Activated B cell treated with CpG ODN at 0.5 μM for 24 hours (primary cell): ENCODE results near the gene TLE3. TPM values are rescaled to one million over a fixed set of nuclear protein-coding genes. Genes with fewer than 3 reads are reported as not detected.

Source experiments
- ATAC-seq: fragments of 200-7000 bp; cut with Tn5 transposase; one replicate; pipeline ENCODE4 v1.10.0; 2021; ENCODE audit warnings: low read depth, mild to moderate bottlenecking, moderate library complexity
- CTCF ChIA-PET: fragments of 350-600 bp; sonication (Branson Sonifier 250); formaldehyde crosslinking; loops from one replicate; lab custom pipeline; 2021; ENCODE audit warnings: antibody characterized with exemption; lab: Charles Lee
- POLR2A ChIA-PET: fragments of 350-600 bp; sonication (Branson Sonifier 250); formaldehyde crosslinking; loops from one replicate; lab custom pipeline; 2021; ENCODE audit warnings: antibody characterized with exemption; lab: Charles Lee
- DNase-seq: peaks from one replicate; pipeline ENCODE4 v3.0.0; 2022
- H3K27ac Mint-ChIP-seq: one replicate; pipeline ENCODE4 v1.8.0; 2020; ENCODE audit warnings: mixed read lengths
- H3K27me3 Mint-ChIP-seq: one replicate; pipeline ENCODE4 v1.8.0; 2021; ENCODE audit warnings: mixed read lengths
- H3K36me3 Mint-ChIP-seq: one replicate; pipeline ENCODE4 v1.8.0; 2021; ENCODE audit warnings: low read depth, mixed read lengths
- H3K4me1 Mint-ChIP-seq: one replicate; pipeline ENCODE4 v1.8.0; 2021; ENCODE audit warnings: mixed read lengths
- H3K4me3 Mint-ChIP-seq: one replicate; pipeline ENCODE4 v1.8.0; 2020; ENCODE audit warnings: mild to moderate bottlenecking, mixed read lengths
- H3K9me3 Mint-ChIP-seq: one replicate; pipeline ENCODE4 v1.8.0; 2020; ENCODE audit warnings: mixed read lengths
- CTCF ChIP-seq: fragments of 200-600 bp; IDR thresholded peaks from one replicate; pipeline ENCODE4 v1.8.0; 2022; ENCODE audit warnings: antibody characterized with exemption, mild to moderate bottlenecking
- intact Hi-C: fragments of 100-400 bp; cut with micrococcal nuclease; formaldehyde crosslinking; loops from one replicate; pipeline ENCODE4 v1.15.1; 2024
- total RNA-seq: library from RNA; stranded (reverse); gene quantifications from 2 replicates; pipeline ENCODE4 v1.2.3, GENCODE V29; 2022

TLE3 gene
- total RNA-seq, 1 donor from 2014 or later, result 110 TPM

- Mint-ChIP-seq H3K27ac (no peak overlapping the region), H3K27me3 (peaks cover 2% of the 10 kb centered on the region), H3K9me3 (no peaks in the 10 kb centered on the region), H3K4me3 (no peak overlapping the region), H3K36me3 (no peaks in the 10 kb centered on the region), H3K4me1 (peaks cover 23% of the 10 kb centered on the region)
- CTCF ChIA-PET, result no interaction called here
- POLR2A ChIA-PET, result no interaction called here
- TF ChIP-seq CTCF, result no peak
- ATAC-seq, result no peak
- no peak for DNase-seq
- intact Hi-C loops, result no loop called here
Observed at GRCh38 chr15:70030851-70031250, 66.9 kb downstream of the TLE3 start.

GRCh38 chr15:70029297-70029701 lies 68.4 kb downstream of the TLE3 start:
- POLR2A ChIA-PET, result interaction anchor here (1.2 kb wide), 2 partner anchors 10 to 13 kb away, joined by 3 read pairs; no protein-coding TSS in a partner anchor
- H3K9me3 Mint-ChIP-seq, result no peaks in the 10 kb centered on the region
- peaks cover 17% of the 10 kb centered on the region for H3K4me1 Mint-ChIP-seq
- ATAC-seq, result no peak
- H3K4me3 Mint-ChIP-seq, result no peak overlapping the region
- CTCF ChIA-PET, result no interaction called here
- no peak for TF ChIP-seq CTCF
- intact Hi-C loops, result no loop called here
- no peaks in the 10 kb centered on the region for H3K36me3 Mint-ChIP-seq
- DNase-seq, result no peak
- H3K27ac Mint-ChIP-seq, result no peak overlapping the region
- peaks cover 2% of the 10 kb centered on the region for H3K27me3 Mint-ChIP-seq

- Mint-ChIP-seq H3K27me3 (peaks cover 2% of the 10 kb centered on the region), H3K27ac (no peak overlapping the region), H3K9me3 (no peaks in the 10 kb centered on the region), H3K4me1 (peaks cover 29% of the 10 kb centered on the region), H3K4me3 (no peak overlapping the region), H3K36me3 (no peaks in the 10 kb centered on the region)
- ChIA-PET POLR2A (no interaction called here), CTCF (no interaction called here)
- intact Hi-C loops, result no loop called here
- no peak for DNase-seq
- no peak for ATAC-seq
- no peak for TF ChIP-seq CTCF
Observed at GRCh38 chr15:70027518-70027917, 70.2 kb downstream of the TLE3 start.

- Mint-ChIP-seq H3K36me3 (no peaks in the 10 kb centered on the region), H3K4me3 (no peak overlapping the region), H3K9me3 (no peaks in the 10 kb centered on the region), H3K27me3 (peaks cover 2% of the 10 kb centered on the region), H3K27ac (no peak overlapping the region), H3K4me1 (peaks cover 32% of the 10 kb centered on the region)
- TF ChIP-seq CTCF, result no peak
- DNase-seq, result no peak
- CTCF ChIA-PET, result no interaction called here
- ATAC-seq, result no peak
- POLR2A ChIA-PET, result no interaction called here
- intact Hi-C loops, result no loop called here
Observed at GRCh38 chr15:70026991-70027390, 70.7 kb downstream of the TLE3 start.

- Mint-ChIP-seq H3K27me3 (peaks cover 2% of the 10 kb centered on the region), H3K9me3 (no peaks in the 10 kb centered on the region), H3K27ac (no peak overlapping the region), H3K36me3 (no peaks in the 10 kb centered on the region), H3K4me3 (no peak overlapping the region), H3K4me1 (peaks cover 32% of the 10 kb centered on the region)
- no peak for TF ChIP-seq CTCF
- POLR2A ChIA-PET, result interaction anchor here (3.3 kb wide), 1 partner anchor 10 kb away, joined by 22 read pairs; no protein-coding TSS in a partner anchor
- CTCF ChIA-PET, result no interaction called here
- ATAC-seq (no peak), DNase-seq (no peak)
- intact Hi-C loops, result no loop called here
Observed at GRCh38 chr15:70025413-70026296, 72.1 kb downstream of the TLE3 start.
